Measurements from ENCODE around the gene TWNK. TPM values are rescaled to one million over a fixed set of nuclear protein-coding genes. Genes with fewer than 3 reads are reported as not detected.

TWNK gene
- total and polyA plus RNA-seq, 2 donors from 2014 or later, result 3.8 to 8.9 TPM

- Histone ChIP-seq H3K27ac (ENCODE audit: low read depth in 2 of 2, low read length in 2 of 2) (no peak overlapping the region), H3K36me3 (ENCODE audit: control insufficient read depth in 2 of 3, insufficient read depth in 3 of 3, low read length in 3 of 3) (no peaks in the 10 kb centered on the region), H3K4me1 (ENCODE audit: control insufficient read depth in 2 of 3, insufficient read depth in 2 of 3, low read depth in 1 of 3, low read length in 3 of 3) (peaks cover 0 to 17% (median 0%) of the 10 kb centered on the region in 3 donors), H3K4me3 (ENCODE audit: low read length in 3 of 3) (no peak overlapping the region), H3K9ac (ENCODE audit: low read length in 3 of 3) (no peak overlapping the region), H3K27me3 (ENCODE audit: control insufficient read depth, insufficient read depth, low read length) (peaks cover 4% of the 10 kb centered on the region), H3K9me3 (ENCODE audit: control insufficient read depth in 2 of 3, insufficient read depth in 1 of 3, low read length in 3 of 3) (no peaks in the 10 kb centered on the region)
- DNase-seq, result no peak
- no peak for TF ChIP-seq CTCF (IDR thresholded peaks at IDR 0.05; ENCODE audit: borderline replicate concordance, extremely low read depth, insufficient read depth)
- intact Hi-C loops (cut with DNase I), result no loop called here
- FAIRE-seq, result no peak
These were observed 29.5 kb downstream of the TWNK start for GRCh38 chr10:101016814-101017213.

- no peak overlapping the region for H3K4me3 ChIP-seq (ENCODE audit: low read length in 3 of 3)
- no peak overlapping the region for H3K9ac ChIP-seq (ENCODE audit: low read length in 3 of 3)
- FAIRE-seq, result no peak
- intact Hi-C loops (cut with DNase I), result no loop called here
- TF ChIP-seq CTCF (IDR thresholded peaks at IDR 0.05; ENCODE audit: borderline replicate concordance, extremely low read depth, insufficient read depth), result no peak
- no peaks in the 10 kb centered on the region for H3K9me3 ChIP-seq (ENCODE audit: control insufficient read depth in 2 of 3, insufficient read depth in 1 of 3, low read length in 3 of 3)
- peaks cover 0 to 10% (median 0%) of the 10 kb centered on the region in 3 donors for H3K4me1 ChIP-seq (ENCODE audit: control insufficient read depth in 2 of 3, insufficient read depth in 2 of 3, low read depth in 1 of 3, low read length in 3 of 3)
- H3K27ac ChIP-seq (ENCODE audit: low read depth in 2 of 2, low read length in 2 of 2), result no peak overlapping the region
- DNase-seq, result peak in 2 of 5 donors; percentile 22 to 47
- peaks cover 4% of the 10 kb centered on the region for H3K27me3 ChIP-seq (ENCODE audit: control insufficient read depth, insufficient read depth, low read length)
- H3K36me3 ChIP-seq (ENCODE audit: control insufficient read depth in 2 of 3, insufficient read depth in 3 of 3, low read length in 3 of 3), result no peaks in the 10 kb centered on the region
These were observed 30.8 kb downstream of the TWNK start for GRCh38 chr10:101018118-101018599.

- H3K9ac ChIP-seq (ENCODE audit: low read length in 3 of 3), result no peak overlapping the region
- DNase-seq (peak; percentile 86 to 91 (median 87)), FAIRE-seq (no peak)
- H3K9me3 ChIP-seq (ENCODE audit: control insufficient read depth in 2 of 3, insufficient read depth in 1 of 3, low read length in 3 of 3), result no peaks in the 10 kb centered on the region
- H3K36me3 ChIP-seq (ENCODE audit: control insufficient read depth in 2 of 3, insufficient read depth in 3 of 3, low read length in 3 of 3), result no peaks in the 10 kb centered on the region
- H3K27ac ChIP-seq (ENCODE audit: low read depth in 2 of 2, low read length in 2 of 2), result no peak overlapping the region
- H3K4me3 ChIP-seq (ENCODE audit: low read length in 3 of 3), result no peak overlapping the region
- H3K4me1 ChIP-seq (ENCODE audit: control insufficient read depth in 2 of 3, insufficient read depth in 2 of 3, low read depth in 1 of 3, low read length in 3 of 3), result peaks cover 0 to 7% (median 0%) of the 10 kb centered on the region in 3 donors
- H3K27me3 ChIP-seq (ENCODE audit: control insufficient read depth, insufficient read depth, low read length), result peaks cover 4% of the 10 kb centered on the region
- intact Hi-C loops (cut with DNase I), result no loop called here
- TF ChIP-seq CTCF (IDR thresholded peaks at IDR 0.05; ENCODE audit: borderline replicate concordance, extremely low read depth, insufficient read depth), result peak; percentile 65
These were observed 31.5 kb downstream of the TWNK start for GRCh38 chr10:101018600-101019439.
